GM21390 (cell line): ENCODE data around the gene MCM9.
A peak's percentile ranks its signal among the peaks of the same experiment; 100 is the strongest.
"Not testable (repeated sequence)": the region's sequence is repeated elsewhere in the genome, so short reads cannot be mapped to it uniquely, and the experiment has no call there.

Source experiments
- ATAC-seq: cut with Tn5 transposase; IDR thresholded peaks from one replicate; pipeline ENCODE4 v1.9.1; 2021; ENCODE audit not compliant: unreplicated experiment

The MCM9 gene

GRCh38 chr6:118804091-118804490 is 130.9 kb downstream of the MCM9 start:
- ATAC-seq, result no peak

- no peak for ATAC-seq
These were observed 133.7 kb downstream of the MCM9 start for GRCh38 chr6:118801257-118801656.

- peak; percentile 98 for ATAC-seq
These were observed 134.4 kb downstream of the MCM9 start for GRCh38 chr6:118800394-118801071.

GRCh38 chr6:118799826-118800225 is 135.1 kb downstream of the MCM9 start:
- no peak for ATAC-seq

GRCh38 chr6:118796548-118796947 is 138.4 kb downstream of the MCM9 start:
- not testable (repeated sequence) for ATAC-seq

- ATAC-seq, result no peak
These were observed 143.5 kb downstream of the MCM9 start for GRCh38 chr6:118791499-118791898.

- no peak for ATAC-seq
These were observed 145.0 kb downstream of the MCM9 start for GRCh38 chr6:118789954-118790353.

GRCh38 chr6:118789419-118789818 is 145.5 kb downstream of the MCM9 start:
- ATAC-seq, result no peak

- ATAC-seq, result no peak
These were observed 146.3 kb downstream of the MCM9 start for GRCh38 chr6:118788702-118789101.

- ATAC-seq, result no peak
These were observed 147.1 kb downstream of the MCM9 start for GRCh38 chr6:118787724-118788423.

- no peak for ATAC-seq
These were observed 148.1 kb downstream of the MCM9 start for GRCh38 chr6:118786596-118787453.

- ATAC-seq, result no peak
These were observed 149.4 kb downstream of the MCM9 start for GRCh38 chr6:118785601-118786000.

- ATAC-seq, result no peak
These were observed 150.3 kb downstream of the MCM9 start for GRCh38 chr6:118784641-118785164.

- no peak for ATAC-seq
These were observed 150.9 kb downstream of the MCM9 start for GRCh38 chr6:118783931-118784550.

- ATAC-seq, result no peak
These were observed 152.3 kb downstream of the MCM9 start for GRCh38 chr6:118782651-118783050.

GRCh38 chr6:118781897-118782296 is 153.1 kb downstream of the MCM9 start:
- ATAC-seq, result no peak

- no peak for ATAC-seq
These were observed 154.3 kb downstream of the MCM9 start for GRCh38 chr6:118780668-118781067.

- peak; percentile 93 for ATAC-seq
These were observed 158.1 kb downstream of the MCM9 start for GRCh38 chr6:118776607-118777549.

- ATAC-seq, result no peak
These were observed 159.6 kb downstream of the MCM9 start for GRCh38 chr6:118775381-118775780.

- ATAC-seq, result no peak
These were observed 160.4 kb downstream of the MCM9 start for GRCh38 chr6:118774581-118774980.
